ENCODE data around the gene LRRC56.

Gene LRRC56

GRCh38 chr11:496834-497564 lies 40.3 kb upstream of the LRRC56 start:
- peaks cover 63 to 87% of the 10 kb centered on the region in 2 donors for H3K36me3 ChIP-seq (replicated peaks in 1 of 2; ENCODE audit: control insufficient read depth in 2 of 2, insufficient read depth in 2 of 2, low read length in 2 of 2)
- H3K4me2 ChIP-seq (ENCODE audit: insufficient read depth, low read length, poor library complexity, severe bottlenecking), result no peak overlapping the region
- no peak overlapping the region for H2AFZ ChIP-seq (ENCODE audit: low read length)
- peak overlapping the region; percentile 84 for H4K8ac ChIP-seq (ENCODE audit: low read depth, low read length)
- no peak overlapping the region for H2AK5ac ChIP-seq (ENCODE audit: low read depth, low read length)
- no peaks in the 10 kb centered on the region for H3K27me3 ChIP-seq (ENCODE audit: control insufficient read depth in 3 of 3, insufficient read depth in 3 of 3, low read depth in 1 of 3, low read length in 3 of 3)
- H3K4ac ChIP-seq (ENCODE audit: low read length), result no peak overlapping the region
- DNase-seq (ENCODE audit: low spot score), result no peak
- H2BK15ac ChIP-seq (ENCODE audit: low read length), result no peak overlapping the region
- H3K79me1 ChIP-seq (ENCODE audit: low read depth, low read length), result peaks cover 18% of the 10 kb centered on the region
- H3K9ac ChIP-seq (ENCODE audit: low read depth, low read length, poor library complexity), result no peak overlapping the region
- H3K14ac ChIP-seq (ENCODE audit: low read length), result no peak overlapping the region
- no peak overlapping the region for H2BK5ac ChIP-seq (ENCODE audit: low read length)
- H2BK120ac ChIP-seq (ENCODE audit: low read depth, low read length), result no peak overlapping the region
- no peak overlapping the region for H2BK12ac ChIP-seq (ENCODE audit: low read length)
- H3K27ac ChIP-seq (replicated peaks; ENCODE audit: low read length), result no peak overlapping the region
- H3K9me3 ChIP-seq (replicated peaks in 1 of 2; ENCODE audit: control insufficient read depth in 2 of 2, insufficient read depth in 1 of 2, low read depth in 1 of 2, low read length in 2 of 2), result peaks cover 0 to 17% of the 10 kb centered on the region in 2 donors
- no peaks in the 10 kb centered on the region for H3K4me1 ChIP-seq (ENCODE audit: control insufficient read depth in 2 of 2, insufficient read depth in 1 of 2, low read depth in 1 of 2, low read length in 2 of 2)
- no peak overlapping the region for H4K91ac ChIP-seq (ENCODE audit: low read depth, low read length, poor library complexity)
- no peak overlapping the region for H3K23ac ChIP-seq (ENCODE audit: low read depth, low read length, poor library complexity)
- no CpG with 5 or more reads among the region's 34 CpGs for WGBS, 2 donors (ENCODE audit: extremely low coverage in 2 of 2, insufficient read length in 2 of 2, insufficient replicate concordance in 1 of 2)
- H3K4me3 ChIP-seq (ENCODE audit: low read length in 2 of 2), result peak overlapping the region in 1 of 2 donors; percentile 27
- no peak overlapping the region for H3K18ac ChIP-seq (ENCODE audit: low read length)

GRCh38 chr11:497565-498296 lies 39.6 kb upstream of the LRRC56 start:
- H3K79me1 ChIP-seq (ENCODE audit: low read depth, low read length), result peaks cover 22% of the 10 kb centered on the region
- no peak overlapping the region for H2AK5ac ChIP-seq (ENCODE audit: low read depth, low read length)
- no peak overlapping the region for H3K27ac ChIP-seq (replicated peaks; ENCODE audit: low read length)
- H3K9me3 ChIP-seq (replicated peaks in 1 of 2; ENCODE audit: control insufficient read depth in 2 of 2, insufficient read depth in 1 of 2, low read depth in 1 of 2, low read length in 2 of 2), result peaks cover 0 to 17% of the 10 kb centered on the region in 2 donors
- no peak overlapping the region for H2BK12ac ChIP-seq (ENCODE audit: low read length)
- peak overlapping the region; percentile 48 for H2BK5ac ChIP-seq (ENCODE audit: low read length)
- H3K4me2 ChIP-seq (ENCODE audit: insufficient read depth, low read length, poor library complexity, severe bottlenecking), result no peak overlapping the region
- H2BK120ac ChIP-seq (ENCODE audit: low read depth, low read length), result no peak overlapping the region
- no peak overlapping the region for H3K14ac ChIP-seq (ENCODE audit: low read length)
- no CpG with 5 or more reads among the region's 31 CpGs for WGBS, 2 donors (ENCODE audit: extremely low coverage in 2 of 2, insufficient read length in 2 of 2, insufficient replicate concordance in 1 of 2)
- no peak overlapping the region for H2AFZ ChIP-seq (ENCODE audit: low read length)
- H3K9ac ChIP-seq (ENCODE audit: low read depth, low read length, poor library complexity), result no peak overlapping the region
- H3K4me1 ChIP-seq (ENCODE audit: control insufficient read depth in 2 of 2, insufficient read depth in 1 of 2, low read depth in 1 of 2, low read length in 2 of 2), result no peaks in the 10 kb centered on the region
- no peak overlapping the region for H4K91ac ChIP-seq (ENCODE audit: low read depth, low read length, poor library complexity)
- H3K18ac ChIP-seq (ENCODE audit: low read length), result peak overlapping the region; percentile 60
- H3K36me3 ChIP-seq (replicated peaks in 1 of 2; ENCODE audit: control insufficient read depth in 2 of 2, insufficient read depth in 2 of 2, low read length in 2 of 2), result peaks cover 61 to 89% of the 10 kb centered on the region in 2 donors
- no peak for DNase-seq (ENCODE audit: low spot score)
- H3K4me3 ChIP-seq (ENCODE audit: low read length in 2 of 2), result peak overlapping the region in 1 of 2 donors; percentile 27
- no peak overlapping the region for H3K23ac ChIP-seq (ENCODE audit: low read depth, low read length, poor library complexity)
- no peaks in the 10 kb centered on the region for H3K27me3 ChIP-seq (ENCODE audit: control insufficient read depth in 3 of 3, insufficient read depth in 3 of 3, low read depth in 1 of 3, low read length in 3 of 3)
- no peak overlapping the region for H3K4ac ChIP-seq (ENCODE audit: low read length)
- peak overlapping the region; percentile 84 for H4K8ac ChIP-seq (ENCODE audit: low read depth, low read length)
- H2BK15ac ChIP-seq (ENCODE audit: low read length), result no peak overlapping the region

- peaks cover 25% of the 10 kb centered on the region for H3K79me1 ChIP-seq (ENCODE audit: low read depth, low read length)
Observed at GRCh38 chr11:498297-499181, 38.8 kb upstream of the LRRC56 start.

More at GRCh38 chr11:498297-499181, 38.8 kb upstream of the LRRC56 start:
- Histone ChIP-seq H3K4ac (ENCODE audit: low read length) (peak overlapping the region; percentile 23), H3K18ac (ENCODE audit: low read length) (no peak overlapping the region), H3K9me3 (replicated peaks in 1 of 2; ENCODE audit: control insufficient read depth in 2 of 2, insufficient read depth in 1 of 2, low read depth in 1 of 2, low read length in 2 of 2) (peaks cover 0 to 17% of the 10 kb centered on the region in 2 donors), H4K8ac (ENCODE audit: low read depth, low read length) (no peak overlapping the region), H2BK15ac (ENCODE audit: low read length) (no peak overlapping the region), H3K27ac (replicated peaks; ENCODE audit: low read length) (no peak overlapping the region), H3K9ac (ENCODE audit: low read depth, low read length, poor library complexity) (no peak overlapping the region), H3K4me1 (ENCODE audit: control insufficient read depth in 2 of 2, insufficient read depth in 1 of 2, low read depth in 1 of 2, low read length in 2 of 2) (no peaks in the 10 kb centered on the region), H2BK12ac (ENCODE audit: low read length) (no peak overlapping the region), H2AK5ac (ENCODE audit: low read depth, low read length) (peak overlapping the region; percentile 46), H2BK5ac (ENCODE audit: low read length) (peak overlapping the region; percentile 48), H2AFZ (ENCODE audit: low read length) (no peak overlapping the region), H2BK120ac (ENCODE audit: low read depth, low read length) (no peak overlapping the region), H3K14ac (ENCODE audit: low read length) (no peak overlapping the region), H4K91ac (ENCODE audit: low read depth, low read length, poor library complexity) (no peak overlapping the region), H3K23ac (ENCODE audit: low read depth, low read length, poor library complexity) (no peak overlapping the region), H3K4me2 (ENCODE audit: insufficient read depth, low read length, poor library complexity, severe bottlenecking) (no peak overlapping the region), H3K4me3 (ENCODE audit: low read length in 2 of 2) (no peak overlapping the region), H3K27me3 (ENCODE audit: control insufficient read depth in 3 of 3, insufficient read depth in 3 of 3, low read depth in 1 of 3, low read length in 3 of 3) (no peaks in the 10 kb centered on the region), H3K36me3 (replicated peaks in 1 of 2; ENCODE audit: control insufficient read depth in 2 of 2, insufficient read depth in 2 of 2, low read length in 2 of 2) (peaks cover 61 to 86% of the 10 kb centered on the region in 2 donors)
- DNase-seq (ENCODE audit: low spot score), result no peak
- no CpG with 5 or more reads among the region's 39 CpGs for WGBS, 2 donors (ENCODE audit: extremely low coverage in 2 of 2, insufficient read length in 2 of 2, insufficient replicate concordance in 1 of 2)

Measured in neuronal stem cell (in vitro differentiated cells).